ENCODE results near the gene RNF31.
"Not testable (repeated sequence)": the region's sequence is repeated elsewhere in the genome, so short reads cannot be mapped to it uniquely, and the experiment has no call there.

RNF31 gene

DNA sequence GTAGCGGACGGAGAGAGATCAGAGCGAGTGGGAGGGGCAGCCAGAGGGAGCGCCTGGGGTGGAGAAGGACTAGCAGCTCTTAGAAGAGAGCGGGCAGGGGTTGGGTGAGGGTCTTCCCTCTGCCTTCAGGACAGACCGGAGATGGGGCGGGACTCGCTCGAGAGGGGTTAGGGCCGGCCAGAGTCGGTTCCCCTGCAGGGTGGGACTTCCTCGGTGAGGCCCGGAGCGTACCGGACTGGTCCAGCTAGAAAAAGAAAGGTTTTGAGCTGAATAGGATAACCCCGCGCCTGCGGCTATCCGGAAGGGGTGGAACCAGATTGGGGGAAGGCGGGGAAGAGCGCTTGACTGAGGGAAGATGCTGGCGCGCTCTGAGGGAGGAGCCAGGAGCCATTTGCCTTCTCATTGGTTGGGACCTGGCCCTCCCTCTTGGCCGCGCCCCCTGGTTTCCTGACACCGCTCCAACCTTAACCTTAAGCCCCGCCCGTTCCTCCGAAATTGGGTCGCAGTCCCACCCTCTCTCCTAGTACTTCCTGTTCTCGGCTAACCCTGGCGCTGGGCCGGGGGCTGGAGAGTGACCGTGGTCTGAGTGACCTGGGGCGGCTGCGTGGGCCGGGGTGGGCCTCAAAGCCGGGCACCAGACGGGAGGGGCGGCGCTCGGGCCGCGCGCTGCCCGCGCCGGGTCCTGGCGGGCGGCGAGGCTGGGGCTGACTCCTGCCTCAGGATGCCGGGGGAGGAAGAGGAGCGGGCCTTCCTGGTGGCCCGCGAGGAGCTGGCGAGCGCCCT is at the start of gene RNF31:
RNF31 (plus strand) TSS at position 521 of the 783 bp plus-strand sequence; CDS start at position 722, 201 bp downstream.
- DNase-seq = peak; percentile 100

- DNase-seq = no peak
Measured at GRCh38 chr14:24098229-24098926, 48.9 kb upstream of the RNF31 start.

GRCh38 chr14:24098927-24099813 is 48.1 kb upstream of the RNF31 start:
- no peak for DNase-seq

GRCh38 chr14:24100197-24100981 is 46.9 kb upstream of the RNF31 start:
- peak; percentile 17 for DNase-seq

- no peak for DNase-seq
Measured at GRCh38 chr14:24100982-24101494, 46.3 kb upstream of the RNF31 start.

DNA sequence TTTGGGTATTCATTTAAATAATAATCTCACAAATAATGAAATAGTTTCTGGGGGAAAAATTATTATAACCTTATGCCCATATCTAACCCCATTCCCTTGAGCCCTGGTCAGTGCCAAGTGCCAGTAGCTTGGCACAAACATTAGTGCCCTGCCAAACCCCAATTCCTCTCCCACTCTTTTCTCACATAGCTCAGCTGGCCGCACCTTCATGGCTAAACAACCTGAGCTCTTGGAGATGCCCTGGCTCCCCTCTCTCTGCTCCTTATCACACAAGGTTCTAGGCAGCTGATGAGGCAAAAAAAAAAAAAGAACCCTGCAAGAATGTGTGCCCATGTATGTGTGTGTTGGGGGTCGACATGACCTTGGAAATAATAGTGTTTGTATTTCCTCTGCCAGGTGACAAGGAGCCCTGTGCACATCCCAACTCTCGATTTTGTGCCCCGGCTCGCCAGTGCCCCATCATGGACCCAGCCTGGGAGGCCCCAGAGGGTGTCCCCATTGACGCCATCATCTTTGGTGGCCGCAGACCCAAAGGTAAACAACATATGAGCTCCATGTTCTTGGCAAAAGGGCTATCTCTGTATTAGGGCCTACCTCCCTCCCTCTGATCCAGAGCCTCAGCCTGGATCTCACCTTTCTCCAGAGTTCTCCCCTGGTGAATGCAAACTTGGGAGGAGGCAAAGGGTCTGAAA is 44.8 kb upstream of the RNF31 start:
- no peak for DNase-seq

- no peak for DNase-seq
Measured at GRCh38 chr14:24103451-24103850, 43.8 kb upstream of the RNF31 start.

DNA sequence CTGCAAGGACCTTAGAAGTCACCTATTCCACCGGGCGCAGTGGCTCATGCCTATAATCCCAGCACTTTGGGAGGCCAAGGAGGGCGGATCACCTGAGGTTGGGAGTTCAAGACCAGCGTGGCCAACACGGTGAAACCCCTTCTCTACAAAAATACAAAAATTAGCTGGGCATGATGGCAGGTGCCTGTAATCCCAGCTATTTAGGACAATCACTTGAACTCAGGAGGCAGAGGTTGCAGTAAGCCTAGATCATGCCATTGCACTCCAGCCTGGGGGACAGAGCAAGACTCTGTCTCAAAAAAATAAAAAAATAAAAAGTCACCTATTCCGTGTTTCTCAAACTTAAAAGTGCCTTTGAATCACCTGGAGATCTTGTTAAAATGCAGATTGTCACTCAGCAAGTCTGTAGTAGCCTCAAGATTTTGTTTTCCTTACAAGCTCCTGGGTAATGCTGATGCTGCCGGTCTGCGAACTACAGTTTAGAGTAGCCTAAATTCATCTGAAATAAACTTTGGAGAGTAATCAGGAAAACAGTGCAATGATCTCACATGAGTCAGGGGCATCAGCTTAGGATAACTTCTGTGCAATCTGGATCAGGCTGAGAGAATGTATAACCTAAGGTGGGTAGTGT is 41.6 kb upstream of the RNF31 start:
- DNase-seq = not testable (repeated sequence)

GRCh38 chr14:24106672-24107271 is 40.5 kb upstream of the RNF31 start:
- DNase-seq = no peak

- no peak for DNase-seq
Measured at GRCh38 chr14:24108336-24108874, 38.9 kb upstream of the RNF31 start.

GRCh38 chr14:24110060-24110459 is 37.2 kb upstream of the RNF31 start:
- no peak for DNase-seq

DNA sequence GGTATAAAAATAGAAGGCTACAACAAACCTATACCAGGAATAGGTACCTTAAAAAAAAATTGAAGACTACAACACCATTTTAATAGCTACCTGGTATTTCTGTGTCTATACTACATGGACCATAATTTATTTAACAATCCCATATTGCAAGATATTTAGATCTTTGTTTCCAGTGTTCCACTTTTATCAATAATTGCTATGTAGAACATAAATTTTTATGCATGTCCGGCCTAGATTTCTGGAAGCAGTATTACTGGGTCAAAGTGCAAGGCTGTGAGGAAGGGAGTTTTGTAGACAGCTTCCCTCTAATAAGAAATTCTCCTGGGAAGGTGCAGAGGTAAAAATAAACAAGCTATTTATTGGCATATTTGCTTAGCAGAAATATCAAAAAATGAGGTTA is 36.8 kb upstream of the RNF31 start:
- no peak for DNase-seq

- DNase-seq = no peak
Measured at GRCh38 chr14:24113379-24113800, 33.9 kb upstream of the RNF31 start.

DNA sequence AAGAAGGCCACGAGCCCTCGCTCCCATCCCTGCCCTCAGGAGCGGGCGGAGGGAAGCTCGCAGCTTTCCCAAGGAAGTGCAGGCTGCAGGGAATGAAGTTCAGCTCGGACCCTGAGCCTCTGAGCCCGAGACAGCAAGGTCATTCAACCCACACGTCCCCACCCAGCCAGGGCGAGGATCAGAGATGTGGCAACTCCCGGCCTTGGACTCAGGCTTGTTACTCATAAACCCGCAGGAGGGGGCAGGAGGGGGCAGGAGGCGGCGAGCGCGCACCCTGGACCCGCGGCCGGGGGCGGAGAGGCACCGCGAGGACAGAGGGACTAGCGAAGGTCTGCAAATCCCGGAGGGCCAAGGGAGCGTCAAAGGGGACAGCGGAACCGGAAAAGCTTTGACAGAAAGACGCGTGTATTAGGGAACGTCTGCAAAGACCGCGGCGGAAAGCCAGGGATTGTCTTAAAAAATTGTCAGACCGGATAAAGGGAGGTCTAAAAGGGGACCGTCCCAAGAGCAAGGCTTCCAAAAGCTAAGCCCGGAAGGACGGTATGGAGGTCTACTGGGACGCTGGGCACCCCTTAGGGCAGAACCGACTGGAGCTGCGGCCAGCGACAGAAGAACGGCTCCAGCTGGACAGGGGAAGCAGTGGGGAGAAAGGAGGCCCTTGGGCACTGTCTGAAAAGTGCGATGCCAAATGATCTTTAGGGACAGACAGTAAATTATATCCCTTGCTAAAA is 33.3 kb upstream of the RNF31 start:
- peak; percentile 97 for DNase-seq

DNA sequence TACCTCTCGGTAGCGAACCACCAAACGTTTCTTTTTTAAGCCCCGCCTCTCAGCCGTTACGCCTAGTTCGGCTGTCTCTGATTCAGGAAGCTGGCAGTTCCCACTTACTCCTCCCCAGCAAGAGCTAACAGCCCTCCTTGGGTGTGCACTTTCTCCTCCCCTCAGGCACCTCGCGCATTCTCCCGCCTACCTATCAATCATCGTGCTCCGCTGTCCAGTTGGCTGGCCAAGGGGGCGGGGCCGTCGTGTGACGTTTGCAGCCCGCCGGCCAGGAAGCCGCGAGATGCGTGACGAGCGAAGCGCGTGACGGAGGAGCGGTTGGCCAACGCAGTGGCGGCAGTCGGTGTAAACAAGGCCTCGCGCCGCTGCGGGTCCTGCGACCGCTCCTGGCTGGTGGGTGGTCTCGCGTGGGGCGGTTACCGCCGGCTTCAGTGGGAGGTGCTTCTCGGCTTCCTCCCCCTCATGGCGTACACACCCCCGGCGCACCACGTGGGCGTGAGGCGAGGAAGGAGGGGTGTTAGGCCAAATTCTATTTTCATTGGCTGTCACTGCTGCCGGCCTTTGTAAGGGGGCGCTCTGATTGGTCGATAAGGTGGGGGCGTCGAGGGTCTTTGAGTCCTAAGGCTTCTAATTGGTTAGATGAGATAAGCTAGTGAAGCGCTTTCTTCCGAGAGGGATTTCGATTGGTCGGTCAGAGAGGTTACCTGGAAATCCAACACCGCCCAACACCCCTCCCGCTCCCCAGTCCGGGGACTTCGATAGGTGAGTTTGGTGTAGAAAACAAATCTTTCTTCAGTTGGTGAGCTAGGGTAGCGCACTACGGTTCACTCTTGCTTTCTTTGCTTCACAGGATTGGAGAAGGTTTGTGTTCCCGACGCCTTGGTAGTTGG is 32.5 kb upstream of the RNF31 start, which contains the start of the genes DCAF11 and NRL:
DCAF11 (plus strand) TSS at position 246 of the 890 bp plus-strand sequence. CDS start 818 bp downstream, outside the sequence.
NRL (minus strand) TSS at position 418 of the 890 bp plus-strand sequence. CDS start 32,101 bp downstream, outside the sequence.
- peak; percentile 100 for DNase-seq

- no peak for DNase-seq
Measured at GRCh38 chr14:24115422-24116127, 31.7 kb upstream of the RNF31 start.

GRCh38 chr14:24116128-24116814 is 31.0 kb upstream of the RNF31 start:
- DNase-seq = no peak
